Brain pericyte (primary cell): ENCODE results near the gene KBTBD13.

Experiments used
- DNase-seq: peaks from one replicate; pipeline ENCODE4 v3.0.0-alpha.2; 2012; ENCODE audit warnings: low read depth, low spot score

KBTBD13 gene

GRCh38 chr15:65110676-65111292, 34.2 kb downstream of the KBTBD13 start:
- DNase-seq = no peak

GRCh38 chr15:65115086-65115485, 38.5 kb downstream of the KBTBD13 start, which contains the start of gene UBAP1L:
UBAP1L (minus strand) TSS chr15:65115200; CDS start chr15:65106215, 8,985 bp downstream.
- no peak for DNase-seq

GRCh38 chr15:65115542-65115941, 39.0 kb downstream of the KBTBD13 start:
- DNase-seq = no peak
